Stimulated activated CD8-positive, alpha-beta memory T cell treated with anti-CD3 and anti-CD28 coated beads, Interleukin-12 subunit alpha, Interleukin-12 subunit beta, amount 100 ng/mL, for 1 hour (primary cell): ENCODE results near the gene MEGF6.
"Not testable (repeated sequence)": the region's sequence is repeated elsewhere in the genome, so short reads cannot be mapped to it uniquely, and the experiment has no call there.

Experiments
- DNase-seq: peaks from one replicate; pipeline ENCODE4 v3.0.0-alpha.2; 2020; ENCODE audit warnings: low read depth

The MEGF6 gene

DNA sequence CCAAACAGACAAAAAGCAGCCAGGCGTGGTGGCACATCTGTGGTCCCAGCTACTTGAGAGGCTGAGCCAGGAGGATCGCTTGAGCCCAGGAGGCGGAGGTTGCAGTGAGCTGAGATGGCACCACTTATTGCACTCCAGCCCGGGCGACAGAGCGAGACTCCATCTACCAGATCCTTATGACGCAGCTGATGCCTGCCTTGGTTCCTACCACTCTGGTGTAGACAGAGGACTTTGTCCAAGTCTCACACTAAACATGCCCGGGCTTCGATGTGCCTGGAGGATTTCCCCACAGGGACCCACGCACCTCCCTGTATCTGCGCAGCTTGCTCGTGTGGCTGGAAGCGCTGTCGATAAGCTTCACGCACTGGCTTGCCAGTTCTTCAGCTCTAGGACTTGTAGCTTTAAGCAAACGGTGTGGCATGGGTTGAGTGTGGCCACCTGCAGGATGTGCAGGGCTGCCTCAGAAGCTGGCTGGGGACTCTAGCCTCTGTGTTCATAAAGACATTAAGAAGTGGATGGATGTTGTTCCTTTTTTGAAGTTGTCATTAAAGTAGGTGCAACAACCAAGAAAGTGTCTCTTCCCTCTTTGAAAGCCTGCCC is 18.4 kb upstream of the MEGF6 start:
- DNase-seq = no peak

DNA sequence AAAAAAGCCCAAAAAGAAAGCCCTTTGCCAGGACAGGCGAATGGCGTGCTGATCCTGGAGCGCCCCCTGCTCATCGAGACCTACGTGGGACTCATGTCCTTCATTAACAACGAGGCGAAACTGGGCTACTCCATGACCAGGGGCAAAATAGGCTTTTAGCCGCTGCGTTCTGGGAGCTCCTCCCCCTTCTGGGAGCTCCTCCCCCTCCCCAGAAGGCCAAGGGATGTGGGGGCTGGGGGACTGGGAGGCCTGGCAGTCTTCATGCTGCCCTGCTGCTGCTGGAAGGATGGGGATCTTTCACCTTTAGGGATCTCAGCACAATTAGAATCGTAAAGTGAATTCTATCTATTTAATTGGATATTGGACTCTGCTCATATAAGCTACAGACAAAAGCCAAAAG is 17.1 kb upstream of the MEGF6 start:
- no peak for DNase-seq

DNA sequence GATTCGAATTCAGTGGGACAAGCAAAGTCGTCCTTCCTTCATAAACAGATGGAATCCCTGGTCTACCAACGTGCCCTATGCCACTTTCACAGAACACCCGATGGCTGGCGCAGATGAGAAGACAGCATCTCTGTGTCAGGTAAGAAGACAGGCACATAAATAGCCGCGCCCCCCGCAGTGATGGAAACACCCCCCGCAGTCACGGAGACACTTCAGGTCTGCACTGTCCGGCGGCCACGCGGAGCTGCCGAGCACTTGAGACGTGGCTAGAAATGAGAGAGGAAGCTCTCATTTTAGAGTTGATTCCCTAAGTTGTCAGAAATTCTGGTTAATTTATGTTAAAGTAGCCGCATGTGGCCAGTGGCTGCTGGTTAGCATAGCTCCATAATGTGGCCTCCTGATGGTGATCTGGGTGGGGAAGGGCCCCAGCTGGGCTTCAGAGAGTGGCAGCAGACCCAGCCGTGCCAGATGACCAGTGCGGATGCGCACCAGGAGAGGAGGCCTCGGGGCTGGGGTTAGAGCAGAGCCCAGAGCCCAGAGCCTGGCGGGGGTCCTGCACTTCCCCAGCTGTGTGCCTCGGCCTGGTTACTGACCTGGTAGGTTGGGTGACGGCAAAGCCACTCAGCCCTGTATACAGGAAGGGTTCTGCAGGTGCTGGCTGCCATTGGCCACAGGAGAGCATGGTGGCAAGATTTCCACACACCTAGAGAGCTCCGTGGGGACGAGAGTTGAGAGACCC is 16.4 kb upstream of the MEGF6 start:
- DNase-seq = no peak

DNA sequence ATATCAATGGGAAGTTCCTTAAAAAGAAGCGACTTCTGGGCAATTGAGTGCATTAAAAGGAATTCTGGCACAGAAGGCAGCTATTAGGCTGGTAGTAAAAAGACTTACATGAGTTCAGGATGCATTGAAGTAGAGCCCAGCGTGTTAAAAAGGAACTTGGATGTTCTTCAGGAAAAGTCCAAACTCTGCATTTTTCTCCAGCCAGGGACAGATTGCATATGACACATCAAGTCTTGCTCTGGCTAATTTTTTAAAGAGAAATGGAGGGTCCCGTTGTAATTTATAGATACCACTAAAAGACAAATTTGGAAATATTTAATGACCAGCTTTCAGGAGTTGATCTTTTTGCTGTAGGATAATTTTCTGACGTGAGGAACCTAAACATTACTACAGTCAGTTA is 14.7 kb upstream of the MEGF6 start:
- DNase-seq = no peak

DNA sequence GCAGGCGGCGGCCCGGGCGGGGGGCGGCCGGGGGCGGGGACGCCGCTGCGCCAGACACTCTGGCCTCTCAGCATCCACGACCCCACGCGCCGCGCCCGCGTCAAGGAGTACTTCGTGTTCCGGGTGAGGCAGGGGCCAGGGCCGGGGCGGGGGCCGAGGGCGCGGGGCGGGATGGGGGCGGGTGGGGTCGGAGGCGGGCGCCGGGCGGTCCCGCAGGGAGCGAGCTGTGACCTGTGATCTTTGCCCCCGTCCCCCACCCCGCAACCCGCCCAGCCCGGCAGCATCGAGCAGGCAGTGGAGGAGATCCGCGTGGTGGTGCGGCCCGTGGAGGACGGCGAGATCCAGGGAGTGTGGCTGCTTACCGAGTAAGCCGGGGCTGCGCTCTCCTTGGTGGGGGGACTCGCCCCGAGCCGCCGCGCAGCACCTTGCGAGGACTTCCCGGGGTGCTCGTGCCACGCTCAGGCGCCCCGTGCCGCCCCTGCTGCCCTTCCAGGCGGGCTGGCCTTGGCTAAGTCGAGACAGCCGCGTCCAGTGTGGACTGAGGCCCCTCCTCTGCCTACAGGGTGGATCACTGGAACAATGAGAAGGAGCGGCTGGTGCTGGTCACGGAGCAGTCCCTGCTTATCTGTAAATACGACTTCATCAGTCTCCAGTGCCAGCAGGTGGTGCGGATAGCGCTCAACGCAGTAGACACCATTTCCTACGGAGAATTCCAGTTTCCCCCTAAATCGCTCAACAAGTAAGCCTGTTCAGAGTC is 14.0 kb upstream of the MEGF6 start:
- no peak for DNase-seq

DNA sequence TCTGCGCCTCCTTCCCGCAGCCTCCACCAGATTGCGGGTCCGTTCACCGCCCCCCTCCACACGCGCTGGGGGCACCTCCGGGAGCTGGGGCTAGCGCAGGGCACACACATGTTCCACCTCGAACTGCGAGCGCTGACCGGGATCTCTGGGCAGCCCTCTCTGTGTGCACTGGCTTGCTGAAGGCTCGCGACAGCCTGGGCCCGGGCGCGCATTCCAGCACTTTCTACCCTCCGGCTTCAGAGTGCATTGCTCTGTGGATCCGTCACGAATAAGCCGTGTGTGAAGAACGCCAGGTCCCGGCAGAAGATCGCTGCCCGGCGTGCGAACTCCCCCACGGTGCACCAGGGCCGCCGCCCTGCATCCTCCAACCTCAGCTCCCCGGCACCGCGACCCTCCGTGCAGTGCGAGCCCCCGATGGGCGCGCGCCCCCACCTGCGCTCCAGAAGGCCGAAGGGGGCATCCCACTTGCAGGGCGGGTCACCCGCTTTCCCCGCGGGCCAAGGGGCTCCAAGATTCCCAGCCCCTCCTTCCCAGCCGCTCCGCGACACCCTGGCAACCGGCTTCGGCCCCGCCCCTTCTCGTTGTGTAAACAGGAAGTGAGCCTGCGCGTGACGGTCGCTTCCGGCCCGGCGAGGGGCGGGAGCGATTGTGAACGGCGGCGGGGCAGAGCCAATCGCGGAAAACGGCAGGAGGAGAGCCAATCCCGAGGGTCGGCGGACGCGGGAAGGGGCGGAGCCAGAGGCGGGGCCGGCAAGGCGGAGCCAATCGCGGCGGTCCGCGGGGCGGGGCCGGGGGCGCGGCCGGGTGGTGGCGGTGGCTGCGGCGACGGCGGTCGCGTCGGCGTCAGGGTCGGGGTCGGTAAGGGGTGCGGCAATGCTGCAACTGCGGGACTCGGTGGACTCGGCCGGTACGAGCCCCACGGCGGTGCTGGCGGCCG is 13.2 kb upstream of the MEGF6 start, which contains the start of gene TPRG1L:
Gene TPRG1L (plus strand): TSS at position 816 of the 937 bp plus-strand sequence. CDS start 58 bp downstream, at position 874.
- peak; percentile 97 for DNase-seq

DNA sequence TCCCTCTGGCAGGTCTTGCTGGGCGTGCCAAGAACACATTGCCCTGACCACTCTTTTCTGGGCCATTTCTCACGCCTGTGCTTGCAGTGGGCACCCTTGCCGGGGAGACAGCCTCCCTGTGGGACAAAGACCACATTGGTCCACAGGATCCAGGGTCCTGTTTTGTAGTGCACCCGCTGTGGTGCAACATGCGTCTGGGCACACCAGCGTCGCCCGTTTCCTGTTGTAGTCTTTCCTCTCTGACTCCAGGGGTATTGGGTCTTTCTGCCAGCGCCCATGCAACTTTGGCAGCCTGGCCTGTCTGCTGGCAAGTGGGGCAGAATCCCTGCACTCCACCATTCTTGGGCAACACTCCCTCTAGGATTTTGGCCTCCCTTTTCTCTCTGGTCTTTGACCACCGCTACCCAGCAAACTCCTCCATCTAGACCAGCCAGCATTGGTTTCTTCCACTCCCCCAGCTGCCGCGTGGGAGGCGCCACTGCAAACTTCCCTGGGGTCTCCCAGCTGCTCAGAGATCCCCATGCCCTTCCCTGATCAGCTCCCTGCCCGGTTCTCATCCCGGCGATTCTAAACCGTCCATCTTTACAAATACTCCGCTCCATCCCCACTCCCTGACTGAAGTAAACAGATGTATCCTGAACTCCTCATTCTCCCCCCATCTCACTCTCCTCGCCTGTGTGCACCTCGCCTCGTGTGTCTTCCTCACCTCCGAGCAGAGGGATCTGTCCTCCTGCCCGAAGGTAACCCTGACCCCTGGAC is 12.3 kb upstream of the MEGF6 start:
- DNase-seq = no peak

DNA sequence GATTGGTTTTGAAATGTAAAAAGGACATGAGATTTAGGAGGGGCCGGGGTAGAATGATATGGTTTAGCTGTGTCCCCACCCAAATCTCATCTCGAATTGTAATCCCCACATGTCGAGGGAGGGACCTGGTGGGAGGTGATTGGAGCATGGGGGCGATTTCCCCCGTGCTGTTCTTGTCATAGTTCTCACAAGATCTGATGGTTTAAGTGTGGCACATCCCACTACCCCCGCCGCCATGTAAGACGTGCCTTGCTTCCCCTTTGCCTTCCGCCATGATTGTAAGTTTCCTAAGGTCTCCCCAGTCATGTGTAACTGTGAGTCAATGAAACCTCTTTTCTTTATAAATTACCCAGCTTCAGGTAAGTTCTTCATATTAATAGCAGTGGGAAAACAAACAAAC is 10.8 kb upstream of the MEGF6 start:
- DNase-seq = not testable (repeated sequence)

DNA sequence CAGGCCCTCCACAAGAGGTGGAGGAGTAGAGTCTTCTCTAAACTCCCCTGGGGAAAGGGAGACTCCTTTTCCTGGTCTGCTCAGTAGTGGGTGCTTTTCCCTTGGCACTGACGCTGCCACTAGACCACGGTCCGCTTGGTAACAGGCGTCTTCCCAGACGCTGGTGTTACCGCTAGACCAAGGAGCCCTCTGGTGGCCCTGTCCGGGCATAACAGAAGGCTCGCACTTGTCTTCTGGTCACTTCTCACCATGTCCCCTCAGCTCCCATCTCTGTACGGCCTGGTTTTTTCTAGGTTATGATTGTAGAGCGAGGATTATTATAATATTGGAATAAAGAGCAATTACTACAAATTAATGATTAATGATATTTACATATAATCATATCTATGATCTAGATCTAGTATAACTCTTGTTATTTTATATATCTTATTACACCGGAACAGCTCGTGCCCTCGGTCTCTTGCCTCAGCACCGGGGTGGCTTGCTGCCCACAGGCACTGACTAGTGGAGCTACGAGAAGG is 9.9 kb upstream of the MEGF6 start:
- not testable (repeated sequence) for DNase-seq

DNA sequence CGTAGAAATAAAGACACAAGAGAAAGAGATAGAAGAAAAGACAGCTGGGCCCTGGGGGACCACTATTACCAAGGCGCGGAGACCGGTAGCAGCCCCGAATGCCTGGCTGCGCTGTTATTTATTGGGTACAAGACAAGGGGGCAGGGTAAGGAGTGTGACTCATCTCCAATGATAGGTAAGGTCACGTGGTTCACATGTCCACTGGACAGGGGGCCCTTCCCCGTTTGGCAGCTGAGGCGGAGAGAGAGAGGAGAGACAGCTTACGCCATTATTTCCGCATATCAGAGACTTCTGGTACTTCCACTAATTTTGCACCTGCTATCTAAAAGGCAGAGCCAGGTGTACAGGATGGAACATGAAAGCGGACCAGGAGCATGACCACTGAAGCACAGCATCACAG is 9.4 kb upstream of the MEGF6 start:
- no peak for DNase-seq

DNA sequence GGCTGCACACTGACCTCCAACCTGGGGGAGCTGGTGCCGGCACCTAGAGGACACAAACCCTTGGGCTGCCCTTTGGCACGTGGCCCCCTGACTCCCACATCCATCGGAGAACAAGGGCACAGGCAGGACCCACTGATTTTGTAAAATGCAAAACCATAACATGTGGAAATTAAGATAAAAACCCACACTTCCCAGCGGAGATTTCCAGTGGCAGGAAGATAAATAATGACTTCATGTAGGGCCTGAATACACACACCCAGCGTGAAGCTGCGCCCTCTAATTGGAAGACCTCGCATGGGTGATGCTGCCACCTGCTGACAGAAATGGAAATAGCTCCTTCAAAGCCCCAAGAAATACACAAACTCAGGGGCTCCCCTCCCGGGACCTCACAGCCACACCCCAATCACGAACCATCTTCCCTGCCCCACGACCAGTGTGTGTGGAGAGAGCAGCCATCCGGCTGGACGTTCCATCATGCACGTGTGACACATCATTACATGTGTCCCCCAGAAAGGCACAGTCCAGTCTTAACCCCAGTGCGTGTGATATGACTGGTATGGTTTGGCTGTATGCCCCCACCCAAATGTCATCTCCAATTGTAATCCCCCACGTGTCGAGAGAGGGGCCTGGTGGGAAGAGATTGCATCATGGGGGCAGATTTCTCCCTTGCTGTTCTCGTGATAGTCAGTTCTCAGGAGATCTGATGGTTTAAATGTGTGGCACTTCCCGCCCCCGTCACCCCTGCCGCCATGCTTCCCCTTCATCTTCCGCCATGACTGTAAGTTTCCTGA is 7.8 kb upstream of the MEGF6 start:
- DNase-seq = peak; percentile 67

DNA sequence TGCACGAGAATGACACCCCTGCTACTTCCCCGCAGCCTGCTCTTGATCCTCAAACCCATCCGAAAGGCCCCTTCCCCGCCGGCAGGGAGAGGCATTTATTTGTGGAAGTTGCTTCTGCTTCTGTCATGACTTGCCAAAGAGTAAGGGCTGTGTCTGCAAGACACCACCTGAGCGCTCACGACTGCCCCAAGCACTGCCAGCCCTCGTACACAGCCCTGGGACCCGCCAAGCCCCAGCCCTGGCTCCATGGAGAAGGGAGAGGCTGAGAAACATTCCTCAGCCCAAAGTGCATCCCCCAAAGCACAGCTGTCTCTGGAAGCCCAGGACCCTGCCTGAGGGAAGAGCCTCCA is 7.2 kb upstream of the MEGF6 start:
- DNase-seq = no peak

DNA sequence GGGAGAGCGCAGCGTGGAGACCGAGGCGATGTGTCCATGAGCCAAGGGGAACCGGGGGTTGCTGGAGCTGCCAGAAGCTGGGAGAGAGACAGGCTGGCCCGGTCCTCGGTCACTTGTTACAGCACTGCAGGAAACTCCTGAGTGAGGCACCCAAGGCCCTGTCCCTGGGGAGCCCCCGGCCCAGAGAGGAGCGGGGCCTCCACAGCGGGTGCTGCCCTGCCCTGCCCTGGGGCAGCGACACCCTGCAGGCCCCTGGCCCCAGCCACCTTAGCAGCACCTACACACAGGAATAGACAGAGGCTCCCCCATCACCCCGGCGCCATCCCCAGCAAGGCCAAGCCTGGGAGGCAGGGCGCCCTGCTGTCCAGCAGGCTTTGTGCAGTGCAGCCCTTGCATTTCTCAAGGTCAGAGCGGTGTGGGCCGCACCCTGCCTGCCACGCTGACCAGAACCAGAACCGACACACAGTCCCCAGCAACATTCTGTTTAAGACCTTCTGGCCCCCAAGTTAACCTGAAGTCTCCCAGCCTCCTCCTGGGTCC is 6.6 kb upstream of the MEGF6 start:
- DNase-seq = no peak

DNA sequence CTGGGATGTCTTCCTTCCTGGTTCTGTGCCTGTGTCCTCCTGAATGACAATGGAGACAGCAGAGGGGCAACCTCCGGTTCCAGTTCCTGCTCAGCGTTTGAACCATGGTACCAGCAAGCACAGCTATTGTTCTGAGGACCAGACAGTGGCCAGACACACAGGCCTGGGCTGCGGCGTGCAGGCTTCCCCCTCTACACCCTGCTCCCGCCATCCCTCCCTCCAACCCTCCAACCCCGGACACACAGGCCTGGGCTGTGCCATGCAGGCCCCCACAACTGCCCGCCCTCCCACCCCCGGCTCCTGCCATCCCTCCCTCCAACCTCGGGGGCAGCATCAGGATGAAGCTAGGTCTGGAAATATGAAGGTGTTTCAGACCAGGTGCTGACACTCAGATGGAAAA is 5.6 kb upstream of the MEGF6 start:
- DNase-seq = no peak

DNA sequence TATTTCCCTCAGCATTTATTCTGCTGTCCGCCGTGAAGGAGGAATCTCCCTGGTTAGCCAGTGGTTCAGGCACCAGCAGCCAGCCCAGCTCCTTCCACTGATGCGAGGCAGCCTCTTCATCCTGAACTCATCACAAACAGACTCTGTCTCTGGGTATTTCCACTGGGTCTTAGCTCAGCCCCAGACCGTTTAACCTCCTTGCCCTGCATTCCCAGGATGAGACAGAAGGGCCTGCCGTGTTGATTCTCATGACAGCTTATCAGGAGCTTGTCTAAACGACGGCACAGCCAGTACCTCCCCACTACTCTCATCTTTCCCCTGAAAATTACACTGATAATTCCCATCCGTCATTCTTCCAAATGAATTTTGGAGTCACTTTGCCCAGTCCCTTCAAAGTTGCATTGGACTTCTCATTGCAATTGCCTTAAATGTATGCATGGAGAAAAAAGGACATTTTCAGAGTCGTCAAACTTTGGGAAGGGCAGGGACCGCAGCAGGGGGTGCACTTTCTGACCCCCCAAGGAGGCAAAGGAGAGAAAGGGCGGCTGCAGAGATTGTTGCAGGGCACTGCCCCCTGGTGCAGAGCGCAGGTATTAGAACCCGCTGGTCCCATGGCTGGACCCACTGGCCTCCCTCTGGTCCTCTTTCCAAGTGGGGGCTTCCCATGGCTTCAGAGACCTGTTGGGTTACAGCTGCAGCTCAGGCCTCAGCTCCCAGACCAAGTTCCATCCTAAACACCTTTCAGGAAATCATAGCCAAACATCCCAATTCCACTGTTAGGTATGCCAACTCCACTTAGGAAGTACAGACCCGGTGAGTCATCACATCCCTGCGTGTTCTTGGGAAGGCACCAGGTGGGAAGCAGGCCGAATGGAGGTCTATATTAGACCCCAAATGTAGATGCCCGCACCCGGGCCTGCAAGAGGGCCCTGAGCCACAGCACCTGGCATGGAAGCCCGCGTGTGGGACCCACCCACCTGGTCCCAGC is 3.7 kb upstream of the MEGF6 start:
- DNase-seq = no peak

DNA sequence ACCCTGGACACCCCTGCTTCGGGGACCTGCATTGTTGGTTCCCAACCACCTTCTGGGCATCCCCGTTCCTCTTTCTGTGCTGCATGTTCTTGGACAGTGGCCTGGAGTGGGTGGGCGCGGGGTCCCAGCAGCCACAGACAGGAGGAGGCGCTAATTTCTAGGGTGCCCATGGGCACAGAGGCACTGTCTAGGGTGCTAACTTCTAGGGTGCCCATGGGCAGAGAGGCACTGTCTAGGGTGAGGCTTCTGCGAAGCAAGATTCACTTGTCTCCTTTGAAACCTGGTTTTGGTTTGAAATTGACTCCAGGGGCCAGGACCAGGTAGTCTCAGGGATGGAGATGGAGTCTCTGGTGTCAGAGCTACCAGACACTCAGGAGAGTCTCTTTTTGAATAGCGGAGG is 815 bp upstream of the MEGF6 start:
- DNase-seq = no peak

DNA sequence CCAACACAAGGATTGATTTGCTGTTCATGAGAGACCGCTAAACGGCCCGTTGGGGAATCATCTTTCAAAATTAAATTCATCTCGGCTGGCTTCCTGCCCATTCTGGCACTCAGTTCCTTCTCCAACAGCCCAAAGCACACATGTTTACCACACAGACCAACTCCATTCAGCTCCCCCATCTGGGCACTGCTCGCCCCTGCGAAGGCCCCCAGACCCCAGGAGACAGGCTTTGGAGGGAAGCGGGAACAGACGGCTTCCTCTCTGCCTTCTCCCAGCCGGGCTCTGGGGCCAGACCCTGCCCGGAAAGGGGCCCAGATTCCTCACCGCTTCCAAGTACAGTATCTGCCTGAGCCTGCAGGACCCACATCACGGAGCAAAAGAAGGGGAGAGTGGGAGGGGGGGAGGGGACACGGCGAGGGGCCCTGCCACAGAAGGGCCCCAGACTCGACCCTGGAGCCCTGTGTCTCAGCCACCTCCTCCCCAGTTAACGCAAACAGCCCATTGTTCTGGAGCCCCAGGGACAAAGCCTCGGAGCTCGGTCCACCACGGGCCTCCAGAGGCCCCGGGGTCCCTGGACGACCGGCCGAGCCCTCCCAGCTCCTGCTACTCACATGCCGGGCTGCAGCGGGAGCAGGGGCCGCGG is 660 bp downstream of the MEGF6 start:
- DNase-seq = no peak
